IMR-90 (cell line): ENCODE data around the gene ARHGEF7. TPM values are rescaled to one million over a fixed set of nuclear protein-coding genes. Genes with fewer than 3 reads are reported as not detected.

Experiments used
- ATAC-seq: fragments of 200-7000 bp; cut with Tn5 transposase; 2 replicates; pipeline ENCODE4 v1.9.1; 2020; ENCODE audit warnings: low read depth, mild to moderate bottlenecking, moderate library complexity
- BruUV-seq: library from RNA; stranded (reverse); fragments of 400-500 nt; replicated peaks from 2 replicates; lab custom pipeline; 2021; lab: Mats Ljungman, UMichigan
- CTCF ChIA-PET: fragments of 300-600 bp; formaldehyde crosslinking; extraction: SDS; loops from one replicate; lab custom pipeline; 2021; ENCODE audit warnings: antibody characterized with exemption; lab: Yijun Ruan, JAX
- POLR2A ChIA-PET: fragments of 300-600 bp; sonication (Branson Sonifier 250); formaldehyde crosslinking; loops from one replicate; lab custom pipeline; 2022; ENCODE audit warnings: antibody characterized with exemption; ENCODE audit not compliant: unreplicated experiment; lab: Charles Lee
- DNase-seq: peaks from one replicate; pipeline ENCODE4 v3.0.0; 2013
- H2AFZ ChIP-seq: replicated peaks from 2 replicates; pipeline ENCODE3; 2013; ENCODE audit warnings: low read length, mild to moderate bottlenecking; ENCODE audit not compliant: poor library complexity
- H2AK5ac ChIP-seq: 2 replicates; pipeline ENCODE4 v1.6.1; 2013; ENCODE audit warnings: low read depth, low read length, inconsistent platforms
- H2AK9ac ChIP-seq: replicated peaks from 2 replicates; pipeline ENCODE3; 2013; ENCODE audit warnings: mild to moderate bottlenecking, low read depth, low read length, moderate library complexity; ENCODE audit not compliant: poor library complexity
- H2BK120ac ChIP-seq: 2 replicates; pipeline ENCODE4 v1.6.1; 2013; ENCODE audit warnings: low read depth, low read length, inconsistent platforms
- H2BK15ac ChIP-seq: 3 replicates; pipeline ENCODE4 v1.6.1; 2013; ENCODE audit warnings: low read depth, low read length, inconsistent platforms
- H2BK20ac ChIP-seq: 2 replicates; pipeline ENCODE4 v1.6.1; 2013; ENCODE audit warnings: low read depth, mild to moderate bottlenecking, inconsistent platforms, low read length, moderate library complexity
- H2BK5ac ChIP-seq: 2 replicates; pipeline ENCODE4 v1.6.1; 2013; ENCODE audit warnings: mild to moderate bottlenecking, low read depth, low read length, inconsistent platforms; ENCODE audit not compliant: poor library complexity, severe bottlenecking
- H3K14ac ChIP-seq: replicated peaks from 2 replicates; pipeline ENCODE4 v1.6.1; 2013; ENCODE audit warnings: low read depth, low read length, inconsistent platforms
- H3K18ac ChIP-seq: 2 replicates; pipeline ENCODE4 v1.6.1; 2013; ENCODE audit warnings: low read depth, low read length, control low read depth
- H3K23ac ChIP-seq: 2 replicates; pipeline ENCODE4 v1.6.1; 2013; ENCODE audit warnings: low read depth, low read length, inconsistent platforms
- H3K27ac ChIP-seq: 2 replicates; pipeline ENCODE4 v1.5.1; 2013; ENCODE audit warnings: mild to moderate bottlenecking, control low read depth, low read length; ENCODE audit not compliant: insufficient read depth
- H3K27me3 ChIP-seq: 2 replicates; pipeline ENCODE4 v1.6.1; 2013; ENCODE audit warnings: low read length; ENCODE audit not compliant: control insufficient read depth, insufficient read depth
- H3K36me3 ChIP-seq: 2 replicates; pipeline ENCODE4 v1.6.1; 2013; ENCODE audit warnings: low read length, mixed read lengths; ENCODE audit not compliant: control insufficient read depth, insufficient read depth
- H3K4ac ChIP-seq: 2 replicates; pipeline ENCODE4 v1.6.1; 2013; ENCODE audit warnings: low read depth, low read length, inconsistent platforms
- H3K4me1 ChIP-seq: 2 replicates; pipeline ENCODE4 v1.6.1; 2013; ENCODE audit warnings: low read length, mixed read lengths; ENCODE audit not compliant: control insufficient read depth, insufficient read depth
- H3K4me2 ChIP-seq: 2 replicates; pipeline ENCODE4 v1.6.1; 2013; ENCODE audit warnings: low read depth, mild to moderate bottlenecking, control low read depth, low read length, moderate library complexity
- H3K4me3 ChIP-seq: 2 replicates; pipeline ENCODE4 v1.5.1; 2013; ENCODE audit warnings: low read depth, mild to moderate bottlenecking, control low read depth, low read length, moderate library complexity; ENCODE audit not compliant: insufficient read depth
- H3K56ac ChIP-seq: 2 replicates; pipeline ENCODE4 v1.6.1; 2013; ENCODE audit warnings: low read length, inconsistent platforms; ENCODE audit not compliant: insufficient read depth; ENCODE audit errors: extremely low read depth
- H3K79me1 ChIP-seq, 2 experiments: 2 replicates each; pipeline ENCODE4 v1.6.1; 2013; ENCODE audit warnings: low read length in 2 of 2, inconsistent platforms in 1 of 2, low read depth in 1 of 2
- H3K9ac ChIP-seq: 2 replicates; pipeline ENCODE4 v1.6.1; 2013; ENCODE audit warnings: low read depth, low read length, control low read depth
- H3K9me1 ChIP-seq: 2 replicates; pipeline ENCODE4 v1.6.1; 2013; ENCODE audit warnings: low read length, inconsistent platforms; ENCODE audit not compliant: insufficient read depth
- H3K9me3 ChIP-seq: 2 replicates; pipeline ENCODE4 v1.6.1; 2013; ENCODE audit warnings: low read length; ENCODE audit not compliant: control insufficient read depth, insufficient read depth
- H4K20me1 ChIP-seq: 2 replicates; pipeline ENCODE4 v1.6.1; 2013; ENCODE audit warnings: low read length, inconsistent platforms; ENCODE audit not compliant: insufficient read depth
- H4K5ac ChIP-seq: 2 replicates; pipeline ENCODE4 v1.6.1; 2013; ENCODE audit warnings: mild to moderate bottlenecking, low read depth, low read length, control low read depth
- H4K8ac ChIP-seq, 2 experiments: 2 replicates each; pipeline ENCODE4 v1.6.1; 2013; ENCODE audit warnings: low read depth in 2 of 2, low read length in 2 of 2, control low read depth in 1 of 2, inconsistent platforms in 1 of 2
- H4K91ac ChIP-seq: 2 replicates; pipeline ENCODE4 v1.6.1; 2013; ENCODE audit warnings: low read depth, low read length, inconsistent platforms; ENCODE audit not compliant: insufficient read depth
- BHLHE40 ChIP-seq: fragments of 150-350 bp; IDR thresholded peaks from 2 replicates; pipeline ENCODE4 v1.6.1; 2016; ENCODE audit warnings: mild to moderate bottlenecking, low read depth, low read length
- CEBPB ChIP-seq: IDR thresholded peaks from 2 replicates; pipeline ENCODE4 v1.6.1; 2012; ENCODE audit warnings: low read depth, low read length, improper control_type of control experiment
- CHD1 ChIP-seq: IDR thresholded peaks from 2 replicates; pipeline ENCODE4 v1.6.1; 2012; ENCODE audit warnings: low read depth, low read length, improper control_type of control experiment
- CTCF ChIP-seq: conservative IDR thresholded peaks from 2 replicates; pipeline ENCODE4 v1.5.1; 2012; ENCODE audit warnings: mild to moderate bottlenecking, low read depth, low read length, improper control_type of control experiment
- ELK1 ChIP-seq: fragments of 150-350 bp; IDR thresholded peaks from 2 replicates; pipeline ENCODE4 v1.6.1; 2016; ENCODE audit warnings: low read depth, mild to moderate bottlenecking, low read length, moderate library complexity, borderline replicate concordance
- FOS ChIP-seq: fragments of 150-350 bp; IDR thresholded peaks from 2 replicates; pipeline ENCODE4 v1.6.1; 2016; ENCODE audit warnings: low read depth, low read length
- MAFK ChIP-seq: IDR thresholded peaks from 2 replicates; pipeline ENCODE4 v1.6.1; 2012; ENCODE audit warnings: low read depth, low read length, improper control_type of control experiment
- MAZ ChIP-seq: IDR thresholded peaks from 2 replicates; pipeline ENCODE4 v1.6.1; 2012; ENCODE audit warnings: low read depth, mild to moderate bottlenecking, low read length, improper control_type of control experiment, moderate library complexity, borderline replicate concordance
- MXI1 ChIP-seq: IDR thresholded peaks from 2 replicates; pipeline ENCODE4 v1.6.1; 2012; ENCODE audit warnings: low read depth, mild to moderate bottlenecking, low read length, moderate library complexity, borderline replicate concordance
- NFE2L2 ChIP-seq: fragments of 150-350 bp; IDR thresholded peaks from 2 replicates; pipeline ENCODE4 v1.6.1; 2016; ENCODE audit warnings: low read depth, mild to moderate bottlenecking, low read length
- POLR2A ChIP-seq: IDR thresholded peaks from 2 replicates; pipeline ENCODE4 v1.6.1; 2012; ENCODE audit warnings: mild to moderate bottlenecking, low read depth, low read length
- RAD21 ChIP-seq: IDR thresholded peaks from 2 replicates; pipeline ENCODE4 v1.6.1; 2012; ENCODE audit warnings: low read length, improper control_type of control experiment
- RCOR1 ChIP-seq: IDR thresholded peaks from 2 replicates; pipeline ENCODE4 v1.6.1; 2012; ENCODE audit warnings: mild to moderate bottlenecking, low read length, improper control_type of control experiment; ENCODE audit not compliant: insufficient replicate concordance
- RFX5 ChIP-seq: IDR thresholded peaks from 2 replicates; pipeline ENCODE4 v1.8.0; 2012; ENCODE audit warnings: low read depth, mild to moderate bottlenecking, low read length, moderate library complexity
- SMC3 ChIP-seq: fragments of 150-350 bp; IDR thresholded peaks from 2 replicates; pipeline ENCODE4 v1.6.1; 2016; ENCODE audit warnings: low read depth, mild to moderate bottlenecking, antibody characterized with exemption, low read length, moderate library complexity
- USF2 ChIP-seq: fragments of 150-350 bp; IDR thresholded peaks from 2 replicates; pipeline ENCODE4 v1.6.1; 2017; ENCODE audit warnings: mild to moderate bottlenecking, antibody characterized with exemption, low read length, low read depth
- WGBS, 2 experiments: methylation state at CpG; one replicate each; pipeline versions ENCODE4 v1.1.5 to v1.1.7; 2013; ENCODE audit warnings: missing lambda C conversion rate in 2 of 2; ENCODE audit not compliant: insufficient read length in 1 of 2; ENCODE audit errors: extremely low coverage in 2 of 2; 5-methylcytosine and 5-hydroxymethylcytosine counted together
- dilution Hi-C: fragments of 300-500 bp; cut with HindIII; formaldehyde crosslinking; loops from one replicate; pipeline ENCODE4 v1.14.3; 2018; ENCODE audit warnings: low sequenced_read_pairs; ENCODE audit not compliant: unreplicated experiment
- in situ Hi-C: fragments of 300-500 bp; cut with MboI; formaldehyde crosslinking; loops from 3 replicates; pipeline ENCODE4 v1.14.3; 2019; ENCODE audit warnings: low sequenced_read_pairs, inconsistent platforms, mixed read lengths
- intact Hi-C: fragments of 100-400 bp; cut with micrococcal nuclease; formaldehyde crosslinking; loops from 2 replicates; pipeline ENCODE4 v1.10.0; 2022
- polyA plus RNA-seq, 3 experiments: library from polyadenylated mRNA; depleted of rRNA; stranded (reverse); fragments of >200 nt; gene quantifications; 2 replicates each; pipeline ENCODE4 v1.2.3, GENCODE V29; 2012; ENCODE audit warnings: low replicate concordance in 1 of 3
- total RNA-seq: library from RNA; depleted of rRNA; stranded (reverse); fragments of >200 nt; gene quantifications from 2 replicates; pipeline ENCODE4 v1.2.3, GENCODE V29; 2012

ARHGEF7 gene
- total and polyA plus RNA-seq, 2 of the 4 experiments (the other 2 are of a cell fraction) = 32.9 to 59.0 TPM

- ChIA-PET CTCF (no interaction called here), POLR2A (no interaction called here)
- in situ Hi-C loops = no loop called here
- no peak overlapping the region for H3K23ac ChIP-seq
- no peak overlapping the region for H2BK120ac ChIP-seq
- ATAC-seq (no peak; the same call in 1 of the 2 replicates), DNase-seq (peak; percentile 68)
- H3K9me1 ChIP-seq = peaks cover 36% of the 10 kb centered on the region
- intact Hi-C loops = no loop called here
- peak overlapping the region; percentile 57 for H2AK9ac ChIP-seq
- peaks cover 89% of the 10 kb centered on the region for H4K20me1 ChIP-seq
- no peak overlapping the region for H3K56ac ChIP-seq
- H3K27me3 ChIP-seq = no peaks in the 10 kb centered on the region
- no peak overlapping the region for H3K4me3 ChIP-seq
- peaks cover 5% of the 10 kb centered on the region; the same call in 1 of the 2 replicates for H3K36me3 ChIP-seq
- no peak overlapping the region for H4K5ac ChIP-seq
- H3K9ac ChIP-seq = no peak overlapping the region
- no peak overlapping the region for H2AFZ ChIP-seq
- H3K9me3 ChIP-seq = no peaks in the 10 kb centered on the region
- 100% methylated on average over 1 of the region's 14 CpGs; no CpG with 5 or more reads in 1 of the 2 experiments for WGBS, 2 experiments
- H3K4me2 ChIP-seq = no peak overlapping the region
- no peak overlapping the region for H2BK20ac ChIP-seq
- peaks cover 67 to 96% of the 10 kb centered on the region in 2 experiments for H3K79me1 ChIP-seq
- no peak overlapping the region for H4K91ac ChIP-seq
- H3K4ac ChIP-seq = no peak overlapping the region
- peaks cover 8% of the 10 kb centered on the region for H3K4me1 ChIP-seq
- H2AK5ac ChIP-seq = no peak overlapping the region; the same call in 1 of the 2 replicates
- H3K18ac ChIP-seq = no peak overlapping the region
- TF ChIP-seq MXI1 = no peak
- no peak for TF ChIP-seq MAZ
- no peak for TF ChIP-seq RCOR1
- no peak for TF ChIP-seq CTCF
- TF ChIP-seq SMC3 = no peak
- no peak for TF ChIP-seq FOS
- no peak for TF ChIP-seq CHD1
- TF ChIP-seq NFE2L2 = no peak
- no peak for TF ChIP-seq RFX5
- TF ChIP-seq POLR2A = no peak
- TF ChIP-seq BHLHE40 = no peak
- no peak for TF ChIP-seq CEBPB
- no peak for TF ChIP-seq RAD21
- TF ChIP-seq ELK1 = no peak
- TF ChIP-seq USF2 = no peak
- TF ChIP-seq MAFK = no peak
- no TSS peak for BruUV-seq
- H2BK15ac ChIP-seq = no peak overlapping the region
- H2BK5ac ChIP-seq = no peak overlapping the region
- H3K27ac ChIP-seq = no peak overlapping the region
- dilution Hi-C loops = no loop called here
- H4K8ac ChIP-seq = peak overlapping the region in 1 of 2 experiments; percentile 19; a peak in 1 of 4 replicates
- H3K14ac ChIP-seq = 0 out of 2 replicates have a peak overlapping the region, but pooled peaks have one; percentile 3
Observed at GRCh38 chr13:111177081-111177711, 62.1 kb downstream of the ARHGEF7 start.
